Mesendoderm (in vitro differentiated cells): ENCODE measurements around the gene RNF225.

Experiments used
- DNase-seq: peaks from one replicate; pipeline ENCODE4 v3.0.0; 2013
- H2AK5ac ChIP-seq: 2 replicates; pipeline ENCODE4 v1.6.1; 2013; ENCODE audit warnings: low read length, inconsistent platforms
- H2BK120ac ChIP-seq: 2 replicates; pipeline ENCODE4 v1.6.1; 2013; ENCODE audit warnings: low read depth, mild to moderate bottlenecking, low read length, moderate library complexity, mixed read lengths
- H2BK15ac ChIP-seq: replicated peaks from 2 replicates; pipeline ENCODE4 v1.6.1; 2013; ENCODE audit warnings: low read depth, mild to moderate bottlenecking, moderate library complexity
- H2BK5ac ChIP-seq: 2 replicates; pipeline ENCODE4 v1.6.1; 2013; ENCODE audit warnings: low read length, inconsistent platforms
- H3K18ac ChIP-seq: 2 replicates; pipeline ENCODE4 v1.6.1; 2013; ENCODE audit warnings: mild to moderate bottlenecking, low read length, mixed read lengths
- H3K23ac ChIP-seq: one replicate; pipeline ENCODE4 v1.6.1; 2013; ENCODE audit warnings: low read length
- H3K27ac ChIP-seq: 2 replicates; pipeline ENCODE4 v1.5.1; 2013; ENCODE audit warnings: low read depth, mild to moderate bottlenecking, inconsistent platforms, low read length, moderate library complexity
- H3K27me3 ChIP-seq: 2 replicates; pipeline ENCODE4 v1.6.1; 2013; ENCODE audit warnings: low read length, control low read depth, mild to moderate bottlenecking, inconsistent platforms; ENCODE audit not compliant: insufficient read depth, poor library complexity
- H3K36me3 ChIP-seq: 2 replicates; pipeline ENCODE4 v1.6.1; 2013; ENCODE audit warnings: low read length, inconsistent platforms; ENCODE audit not compliant: control insufficient read depth, insufficient read depth
- H3K4ac ChIP-seq: one replicate; pipeline ENCODE4 v1.6.1; 2013; ENCODE audit warnings: low read depth, mild to moderate bottlenecking, low read length, moderate library complexity
- H3K4me1 ChIP-seq: 2 replicates; pipeline ENCODE4 v1.6.1; 2013; ENCODE audit warnings: low read depth, low read length, inconsistent platforms; ENCODE audit not compliant: control insufficient read depth
- H3K4me2 ChIP-seq: 2 replicates; pipeline ENCODE4 v1.6.1; 2013; ENCODE audit warnings: low read length
- H3K4me3 ChIP-seq: 2 replicates; pipeline ENCODE4 v1.5.1; 2013; ENCODE audit warnings: mild to moderate bottlenecking, low read length
- H3K56ac ChIP-seq: one replicate; pipeline ENCODE4 v1.6.1; 2013; ENCODE audit warnings: low read length
- H3K79me1 ChIP-seq: 2 replicates; pipeline ENCODE4 v1.6.1; 2013; ENCODE audit warnings: low read length, inconsistent platforms
- H3K79me2 ChIP-seq: 2 replicates; pipeline ENCODE4 v1.6.1; 2013; ENCODE audit warnings: mild to moderate bottlenecking, low read length; ENCODE audit not compliant: control insufficient read depth, insufficient read depth
- H3K9ac ChIP-seq: 2 replicates; pipeline ENCODE4 v1.6.1; 2013; ENCODE audit warnings: low read length, inconsistent platforms
- H4K5ac ChIP-seq: one replicate; pipeline ENCODE4 v1.6.1; 2013; ENCODE audit warnings: low read length
- H4K8ac ChIP-seq: one replicate; pipeline ENCODE4 v1.6.1; 2013; ENCODE audit warnings: low read depth, mild to moderate bottlenecking, control low read depth, low read length, moderate library complexity
- WGBS: extraction: QIAGEN DNeasy Blood & Tissue Kit; methylation state at CpG from one replicate; pipeline ENCODE4 v1.1.7; 2013; ENCODE audit warnings: low lambda C conversion rate, missing lambda C conversion rate; ENCODE audit not compliant: insufficient coverage; ENCODE audit errors: extremely low coverage; 5-methylcytosine and 5-hydroxymethylcytosine counted together

RNF225 gene

DNA sequence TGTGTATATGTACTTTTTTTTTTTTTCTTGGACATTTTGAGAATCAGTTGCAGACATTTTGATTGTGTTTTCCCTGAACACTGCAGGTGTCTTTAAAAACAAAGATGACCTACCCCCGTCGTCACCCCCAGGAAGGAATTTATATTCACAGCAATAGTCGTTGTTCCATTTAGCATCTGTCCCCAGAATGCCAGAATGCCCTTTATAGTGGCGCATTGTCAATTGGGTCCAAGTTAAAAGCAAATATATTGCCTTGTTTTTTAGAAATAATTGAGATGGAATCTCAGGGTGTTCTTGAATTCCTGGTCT is 1.8 kb upstream of the RNF225 start:
- DNase-seq: no peak
- no peak overlapping the region for H3K18ac ChIP-seq
- H2BK5ac ChIP-seq: no peak overlapping the region
- H2BK15ac ChIP-seq: no peak overlapping the region
- peaks cover 14% of the 10 kb centered on the region for H3K79me2 ChIP-seq
- no peak overlapping the region for H2AK5ac ChIP-seq
- no peak overlapping the region for H4K8ac ChIP-seq
- H3K27me3 ChIP-seq: no peaks in the 10 kb centered on the region
- H4K5ac ChIP-seq: no peak overlapping the region
- H3K4ac ChIP-seq: no peak overlapping the region
- peaks cover 3% of the 10 kb centered on the region for H3K79me1 ChIP-seq
- no peak overlapping the region for H3K4me2 ChIP-seq
- no peak overlapping the region for H3K23ac ChIP-seq
- no peak overlapping the region for H2BK120ac ChIP-seq
- H3K4me1 ChIP-seq: no peaks in the 10 kb centered on the region
- H3K56ac ChIP-seq: no peak overlapping the region
- no peak overlapping the region for H3K9ac ChIP-seq
- H3K4me3 ChIP-seq: no peak overlapping the region
- no CpG with 5 or more reads among the region's 4 CpGs for WGBS
- no peak overlapping the region for H3K27ac ChIP-seq
- H3K36me3 ChIP-seq: peaks cover 20% of the 10 kb centered on the region

DNA sequence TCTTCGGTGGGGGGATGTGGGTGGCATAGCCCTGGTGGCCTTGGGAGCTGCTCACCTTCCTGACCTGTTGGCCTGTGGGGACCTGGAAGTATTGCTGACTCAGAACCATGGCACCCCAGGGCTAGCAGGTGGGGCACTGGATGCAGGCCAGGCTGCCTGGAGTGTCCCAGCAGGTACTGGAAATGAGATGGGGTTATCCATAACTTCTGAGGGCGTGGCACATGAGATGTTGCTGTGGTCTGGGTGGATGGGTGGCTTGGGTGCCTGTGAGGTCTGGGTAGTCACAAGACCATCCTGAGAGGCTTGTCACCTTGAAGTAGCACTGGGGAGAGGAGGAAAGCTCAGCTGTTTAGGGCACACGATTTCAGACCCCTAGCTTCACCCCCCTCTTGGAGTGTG is 636 bp upstream of the RNF225 start:
- Histone ChIP-seq H3K27ac (no peak overlapping the region), H2BK5ac (no peak overlapping the region), H3K56ac (no peak overlapping the region), H3K9ac (no peak overlapping the region), H3K27me3 (no peaks in the 10 kb centered on the region), H4K5ac (no peak overlapping the region), H2BK15ac (no peak overlapping the region), H3K18ac (no peak overlapping the region), H3K4ac (no peak overlapping the region), H4K8ac (no peak overlapping the region), H3K4me1 (no peaks in the 10 kb centered on the region), H3K4me2 (no peak overlapping the region), H2AK5ac (no peak overlapping the region), H2BK120ac (no peak overlapping the region), H3K36me3 (peaks cover 18% of the 10 kb centered on the region), H3K79me1 (peaks cover 2% of the 10 kb centered on the region), H3K23ac (no peak overlapping the region), H3K4me3 (no peak overlapping the region), H3K79me2 (peaks cover 7% of the 10 kb centered on the region)
- no peak for DNase-seq
- no CpG with 5 or more reads among the region's 3 CpGs for WGBS

DNA sequence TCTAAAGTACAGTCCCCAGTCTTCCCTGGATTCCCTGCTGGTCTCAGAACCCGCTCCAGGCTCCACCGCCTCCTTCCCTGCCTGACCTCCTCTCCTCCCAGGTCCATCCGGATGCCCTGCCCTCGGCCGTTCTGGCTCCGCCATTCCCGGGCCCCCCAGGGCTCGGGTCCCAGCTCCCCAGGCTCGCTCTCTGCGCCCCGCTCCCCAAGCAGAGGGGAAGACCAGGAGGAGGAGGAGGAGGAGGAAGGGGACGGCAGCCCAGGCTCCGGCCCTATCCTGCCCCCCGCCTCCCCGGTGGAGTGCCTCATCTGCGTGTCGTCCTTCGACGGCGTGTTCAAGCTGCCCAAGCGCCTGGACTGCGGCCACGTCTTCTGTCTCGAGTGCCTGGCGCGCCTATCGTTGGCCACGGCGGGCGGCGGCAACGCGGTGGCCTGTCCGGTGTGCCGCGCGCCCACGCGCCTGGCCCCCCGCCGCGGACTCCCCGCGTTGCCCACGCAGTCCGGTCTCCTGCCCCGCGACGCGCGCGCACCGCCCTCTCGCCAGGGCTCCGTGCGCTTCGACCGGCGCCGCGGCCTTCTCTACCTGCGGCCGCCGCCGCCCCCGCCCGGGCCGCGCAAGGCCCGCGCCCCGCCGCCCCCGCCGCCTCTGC is 647 bp downstream of the RNF225 start:
- no peak overlapping the region for H3K4me3 ChIP-seq
- no CpG with 5 or more reads among the region's 75 CpGs for WGBS

DNA sequence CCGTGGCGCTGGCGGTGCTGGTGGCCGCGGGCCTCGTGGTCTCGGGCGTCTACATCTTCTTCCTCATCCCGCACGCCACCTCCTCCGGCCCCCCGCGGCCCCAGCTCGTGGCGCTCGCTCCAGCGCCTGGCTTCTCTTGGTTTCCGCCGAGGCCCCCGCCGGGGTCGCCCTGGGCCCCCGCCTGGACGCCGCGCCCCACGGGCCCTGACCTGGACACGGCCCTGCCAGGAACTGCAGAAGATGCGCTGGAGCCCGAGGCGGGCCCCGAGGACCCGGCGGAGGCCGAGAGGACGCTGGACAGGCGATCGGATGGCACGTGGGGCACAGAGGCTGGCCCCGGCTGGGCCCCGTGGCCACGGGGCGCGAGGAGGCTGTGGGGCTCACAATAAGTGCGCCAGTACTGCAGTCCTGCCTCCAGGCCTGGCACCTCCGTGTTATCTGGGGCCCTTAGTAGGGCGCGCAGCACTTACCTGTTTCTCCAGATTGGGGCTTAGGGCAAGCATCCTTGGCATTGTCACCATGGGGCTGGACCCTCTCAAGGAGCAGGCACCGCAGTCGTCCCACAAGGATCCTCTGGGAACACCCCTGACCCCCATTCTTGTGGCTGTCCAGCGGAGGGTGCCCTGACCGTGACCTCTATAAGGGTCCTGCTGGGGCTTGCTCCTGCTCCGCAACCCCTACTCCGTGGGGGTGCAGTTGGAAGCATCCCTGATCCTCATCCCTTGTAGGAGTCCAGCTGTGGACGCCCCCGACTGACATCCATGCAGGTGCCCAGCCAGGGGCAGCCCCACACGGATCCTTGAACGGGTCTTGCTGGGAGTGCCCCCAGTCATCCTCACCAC is 1.5 kb downstream of the RNF225 start:
- no peak overlapping the region for H2AK5ac ChIP-seq
- H2BK120ac ChIP-seq: no peak overlapping the region
- H3K23ac ChIP-seq: no peak overlapping the region
- H3K36me3 ChIP-seq: peaks cover 15% of the 10 kb centered on the region
- H3K4me1 ChIP-seq: peaks cover 7% of the 10 kb centered on the region
- H3K27ac ChIP-seq: no peak overlapping the region
- no peak overlapping the region for H4K5ac ChIP-seq
- no peak overlapping the region for H3K4ac ChIP-seq
- no peak overlapping the region for H4K8ac ChIP-seq
- H2BK15ac ChIP-seq: no peak overlapping the region
- no peak overlapping the region for H3K4me3 ChIP-seq
- no peak overlapping the region for H3K9ac ChIP-seq
- H3K18ac ChIP-seq: peak overlapping the region; percentile 24
- H2BK5ac ChIP-seq: no peak overlapping the region
- DNase-seq: no peak
- WGBS: no CpG with 5 or more reads among the region's 58 CpGs
- no peaks in the 10 kb centered on the region for H3K27me3 ChIP-seq
- peak overlapping the region; percentile 42 for H3K56ac ChIP-seq
- no peaks in the 10 kb centered on the region for H3K79me1 ChIP-seq
- H3K4me2 ChIP-seq: no peak overlapping the region
- no peaks in the 10 kb centered on the region for H3K79me2 ChIP-seq

More for the DNA sequence above, 647 bp downstream of the RNF225 start:
- Histone ChIP-seq H3K23ac (peak overlapping the region; percentile 80), H2BK15ac (no peak overlapping the region), H3K9ac (peak overlapping the region; percentile 67), H2AK5ac (no peak overlapping the region), H3K56ac (peak overlapping the region; percentile 80), H2BK120ac (no peak overlapping the region), H3K79me2 (no peaks in the 10 kb centered on the region), H3K27me3 (no peaks in the 10 kb centered on the region), H3K27ac (no peak overlapping the region), H3K18ac (peak overlapping the region; percentile 24), H2BK5ac (no peak overlapping the region), H4K5ac (no peak overlapping the region), H4K8ac (no peak overlapping the region), H3K4me1 (peaks cover 7% of the 10 kb centered on the region), H3K36me3 (peaks cover 15% of the 10 kb centered on the region), H3K4me2 (peak overlapping the region; percentile 35), H3K4ac (no peak overlapping the region), H3K79me1 (no peaks in the 10 kb centered on the region)
- peak; percentile 49 for DNase-seq

DNA sequence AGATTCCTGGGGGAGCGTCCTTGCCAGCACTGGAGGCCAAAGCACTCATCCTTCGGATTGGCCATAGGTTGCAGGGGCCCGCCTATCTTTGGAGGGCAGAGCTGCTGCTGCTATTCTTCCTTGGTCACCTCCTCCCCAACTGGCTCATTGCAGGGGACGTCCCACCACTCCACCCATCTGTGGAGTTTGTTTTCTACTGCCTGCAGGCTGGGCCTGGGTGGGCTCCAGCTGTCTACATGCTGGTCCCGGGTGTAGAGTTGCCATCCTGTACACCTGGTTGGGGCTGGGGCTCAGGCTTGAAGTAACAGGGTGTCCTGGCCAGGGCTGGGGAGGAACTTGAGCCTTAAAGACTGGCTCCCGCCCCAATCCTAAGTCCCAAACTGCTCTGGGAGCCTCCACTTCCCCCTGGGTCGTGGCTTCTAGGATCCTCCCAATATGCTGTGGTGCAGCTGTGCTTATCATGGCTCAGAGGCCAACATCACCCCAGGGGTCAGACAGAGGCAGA is 2.1 kb downstream of the RNF225 start:
- Histone ChIP-seq H2BK15ac (no peak overlapping the region), H2AK5ac (no peak overlapping the region), H3K4me2 (no peak overlapping the region), H3K79me1 (no peaks in the 10 kb centered on the region), H3K23ac (no peak overlapping the region), H4K5ac (no peak overlapping the region), H2BK5ac (no peak overlapping the region), H3K4me3 (no peak overlapping the region), H3K56ac (peak overlapping the region; percentile 56), H2BK120ac (no peak overlapping the region), H4K8ac (no peak overlapping the region), H3K79me2 (no peaks in the 10 kb centered on the region), H3K27ac (no peak overlapping the region), H3K4me1 (peaks cover 7% of the 10 kb centered on the region), H3K18ac (no peak overlapping the region), H3K4ac (no peak overlapping the region), H3K9ac (no peak overlapping the region), H3K27me3 (no peaks in the 10 kb centered on the region), H3K36me3 (peaks cover 15% of the 10 kb centered on the region)
- no peak for DNase-seq
- WGBS: no CpG with 5 or more reads among the region's 7 CpGs
